ENCODE results near the gene GALNT4. TPM values are rescaled to one million over a fixed set of nuclear protein-coding genes. Genes with fewer than 3 reads are reported as not detected.

The GALNT4 gene
- polyA plus RNA-seq, 3 donors from 2014 or later = 3.4 to 9.7 (median 3.6) TPM

DNA sequence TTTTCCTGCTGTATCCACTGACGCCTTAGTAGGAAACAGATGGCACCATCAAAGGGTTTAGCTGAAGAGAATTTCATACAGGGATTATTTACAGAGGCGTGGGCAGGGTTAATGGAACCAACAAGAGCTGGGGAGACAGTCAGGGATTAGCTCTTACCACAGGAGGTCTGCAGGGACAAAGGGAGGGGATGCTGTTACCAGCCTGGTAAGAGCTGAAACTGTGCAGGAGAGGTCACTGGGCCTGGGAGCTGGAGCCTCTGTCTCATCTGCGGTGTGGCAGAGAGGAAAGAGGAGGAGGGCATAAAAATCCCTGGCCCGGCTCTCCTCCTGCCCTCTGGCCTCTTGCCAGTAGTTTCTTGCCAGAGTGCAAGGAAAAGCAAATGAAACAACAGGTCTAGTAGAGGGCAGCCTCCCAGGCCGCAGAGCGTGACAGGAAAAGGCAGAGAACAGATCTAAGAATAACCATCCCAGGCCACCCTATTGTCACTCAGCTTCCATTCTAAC is 20.1 kb upstream of the GALNT4 start:
- Mint-ChIP-seq H3K27ac (no peak overlapping the region), H3K27me3 (ENCODE audit: low read depth in 3 of 3) (peaks cover 0 to 2% (median 0%) of the 10 kb centered on the region in 3 donors), H3K36me3 (no peaks in the 10 kb centered on the region), H3K9me3 (no peaks in the 10 kb centered on the region), H3K4me3 (no peak overlapping the region), H3K4me1 (peaks cover 6 to 17% of the 10 kb centered on the region in 2 donors)
- DNase-seq = no peak

DNA sequence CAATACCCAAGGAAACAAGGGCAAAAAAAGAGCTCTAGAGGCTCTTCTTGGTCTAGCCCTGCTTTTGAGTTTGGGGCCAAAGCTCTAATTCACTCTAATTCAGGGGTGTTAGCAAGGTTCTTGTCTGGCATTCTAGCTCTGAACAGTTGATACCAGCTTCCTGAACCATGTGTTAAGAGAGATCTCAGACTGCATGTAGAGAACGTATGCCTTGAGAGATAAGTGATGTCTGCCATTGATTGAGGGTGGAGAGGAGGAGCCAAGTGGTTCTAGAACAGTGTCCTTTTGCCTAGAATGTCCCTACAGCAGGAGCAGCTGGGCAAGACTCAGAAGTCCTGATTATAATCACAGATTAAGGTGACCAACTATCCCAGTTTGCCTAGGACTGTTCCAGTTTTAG is 19.4 kb upstream of the GALNT4 start:
- Mint-ChIP-seq H3K36me3 (no peaks in the 10 kb centered on the region), H3K9me3 (no peaks in the 10 kb centered on the region)

DNA sequence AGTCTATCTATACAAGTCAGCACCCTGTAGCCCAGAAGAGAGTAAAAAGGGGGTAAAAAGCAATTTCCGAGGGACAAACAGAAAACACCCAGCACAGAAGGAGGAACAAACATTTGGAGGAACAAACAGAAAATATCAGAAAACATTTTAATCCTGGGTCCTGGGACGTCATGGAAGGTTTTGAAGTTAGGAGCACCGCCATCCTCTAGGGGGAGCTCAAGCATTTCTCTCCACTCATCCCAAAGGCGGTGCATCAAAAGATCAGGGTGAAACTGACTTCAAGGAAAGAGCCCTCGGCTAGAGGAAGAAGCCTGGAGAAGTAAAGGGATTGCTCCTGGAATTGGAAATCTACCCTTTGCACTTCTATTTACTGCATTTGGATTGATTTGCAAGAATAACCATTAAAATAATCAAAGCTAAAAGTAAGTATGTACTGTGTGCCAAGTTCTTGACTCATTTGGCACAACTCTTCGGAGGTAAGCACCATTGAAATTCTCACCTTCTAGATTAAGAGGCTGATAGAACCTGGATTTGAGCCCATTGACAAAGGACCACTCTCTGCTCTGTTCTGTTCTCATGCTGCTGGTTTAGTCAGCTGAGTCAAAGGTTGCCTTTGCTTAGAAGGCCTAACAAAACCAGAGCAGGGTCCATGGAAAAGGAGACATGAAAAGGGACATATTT is 18.5 kb upstream of the GALNT4 start:
- peak overlapping the region in 2 of 6 donors; percentile 9 to 17 for H3K27ac Mint-ChIP-seq
- no peak overlapping the region for H3K4me3 Mint-ChIP-seq
- H3K27me3 Mint-ChIP-seq (ENCODE audit: low read depth in 3 of 3) = peaks cover 0 to 2% (median 0%) of the 10 kb centered on the region in 3 donors
- peaks cover 6 to 17% of the 10 kb centered on the region in 2 donors for H3K4me1 Mint-ChIP-seq
- no peaks in the 10 kb centered on the region for H3K9me3 Mint-ChIP-seq
- peak; percentile 56 to 67 (median 59) for DNase-seq
- no peaks in the 10 kb centered on the region for H3K36me3 Mint-ChIP-seq

More for the DNA sequence above, 19.4 kb upstream of the GALNT4 start:
- Mint-ChIP-seq H3K27ac (no peak overlapping the region), H3K4me3 (no peak overlapping the region), H3K4me1 (peaks cover 6 to 17% of the 10 kb centered on the region in 2 donors), H3K27me3 (ENCODE audit: low read depth in 3 of 3) (peaks cover 0 to 2% (median 0%) of the 10 kb centered on the region in 3 donors)
- DNase-seq = no peak

DNA sequence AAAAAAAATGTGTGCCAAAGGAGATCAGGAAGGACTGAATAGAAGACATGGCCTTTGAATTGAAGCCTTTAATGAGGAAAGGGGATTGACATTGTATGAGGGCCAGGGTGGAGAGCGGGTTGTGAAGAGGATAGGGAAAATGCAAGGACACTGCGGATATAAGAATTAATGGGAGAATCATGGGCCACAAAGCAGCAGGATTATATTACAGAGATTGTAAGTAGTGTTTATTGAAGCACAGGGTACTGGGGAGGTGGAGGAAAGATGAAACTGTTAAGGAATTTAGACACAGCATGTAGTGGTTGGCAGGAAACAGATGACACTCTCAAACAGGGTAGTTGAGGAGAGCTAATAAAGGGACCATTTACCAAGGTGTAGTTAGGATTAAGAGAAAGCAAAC is 17.6 kb upstream of the GALNT4 start:
- H3K4me1 Mint-ChIP-seq = peaks cover 6 to 17% of the 10 kb centered on the region in 2 donors
- peak overlapping the region in 2 of 6 donors; percentile 2 to 18 for H3K27ac Mint-ChIP-seq
- peaks cover 0 to 2% (median 0%) of the 10 kb centered on the region in 3 donors for H3K27me3 Mint-ChIP-seq (ENCODE audit: low read depth in 3 of 3)
- no peak for DNase-seq
- H3K36me3 Mint-ChIP-seq = no peaks in the 10 kb centered on the region
- H3K4me3 Mint-ChIP-seq = no peak overlapping the region
- H3K9me3 Mint-ChIP-seq = no peaks in the 10 kb centered on the region

DNA sequence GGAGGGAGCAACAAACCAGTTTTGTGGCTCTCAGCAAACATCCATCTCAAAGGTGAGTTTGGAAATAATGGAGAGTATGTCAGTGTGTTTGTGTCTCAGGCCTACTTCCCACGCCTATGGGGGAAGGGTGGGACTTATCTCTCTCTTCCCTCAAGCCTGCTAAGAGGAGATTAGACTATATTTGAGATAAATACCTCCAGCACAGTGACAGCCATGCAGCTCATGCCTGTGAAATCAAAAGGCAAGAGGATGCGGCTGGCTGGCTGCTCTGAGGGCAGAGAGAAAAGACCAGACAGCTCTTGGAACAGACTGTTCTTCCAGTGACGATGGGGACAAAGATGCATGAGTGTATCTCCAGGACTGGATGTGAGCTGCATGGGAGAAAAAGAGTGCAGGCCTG is 16.0 kb upstream of the GALNT4 start:
- no peaks in the 10 kb centered on the region for H3K9me3 Mint-ChIP-seq
- peak overlapping the region in 1 of 6 donors; percentile 81 for H3K27ac Mint-ChIP-seq
- H3K36me3 Mint-ChIP-seq = no peaks in the 10 kb centered on the region
- H3K27me3 Mint-ChIP-seq (ENCODE audit: low read depth in 3 of 3) = peaks cover 0 to 2% (median 0%) of the 10 kb centered on the region in 3 donors
- no peak overlapping the region for H3K4me3 Mint-ChIP-seq
- DNase-seq = no peak
- peaks cover 6 to 17% of the 10 kb centered on the region in 2 donors for H3K4me1 Mint-ChIP-seq

DNA sequence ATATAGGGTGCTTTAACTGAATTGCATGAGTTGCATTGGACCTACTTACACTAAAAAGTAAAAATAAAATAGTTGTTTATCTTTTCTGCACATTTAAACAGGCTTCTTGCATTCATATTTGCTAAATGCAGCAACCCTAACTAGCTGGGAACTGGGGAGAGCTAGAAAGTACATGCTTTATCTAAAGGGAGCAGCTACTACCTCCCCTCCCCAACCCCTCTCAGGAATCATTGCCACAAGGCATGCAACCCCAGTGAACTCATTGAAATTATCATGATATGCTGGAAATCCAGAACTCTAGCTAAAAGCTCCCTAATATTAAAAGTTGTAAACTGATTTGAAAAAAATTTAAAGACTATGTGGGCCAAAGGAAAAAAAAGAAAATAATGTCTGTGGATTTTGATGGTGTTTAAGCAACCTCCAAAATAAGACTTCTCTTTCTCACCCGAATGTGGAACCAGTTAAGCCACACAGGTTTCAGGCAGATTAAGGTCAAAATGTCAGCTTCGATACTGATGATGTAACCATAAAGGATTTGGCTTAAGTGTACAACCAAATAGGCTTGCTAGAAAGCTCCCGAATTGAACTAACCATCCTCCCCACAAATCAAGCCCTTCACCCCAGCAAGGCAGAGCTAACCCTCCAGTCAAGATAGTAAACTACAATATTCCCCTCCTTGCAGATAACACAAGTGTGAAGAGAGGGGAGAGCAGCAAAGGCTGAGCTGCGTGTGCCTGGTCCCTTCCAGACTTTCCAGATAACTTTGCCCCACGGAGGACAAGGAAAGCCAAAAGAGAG is 15.0 kb upstream of the GALNT4 start:
- no peak for DNase-seq
- Mint-ChIP-seq H3K4me1 (peaks cover 4 to 11% of the 10 kb centered on the region in 2 donors), H3K9me3 (no peaks in the 10 kb centered on the region), H3K27me3 (ENCODE audit: low read depth in 3 of 3) (peaks cover 0 to 2% (median 0%) of the 10 kb centered on the region in 3 donors), H3K27ac (no peak overlapping the region), H3K36me3 (no peaks in the 10 kb centered on the region), H3K4me3 (no peak overlapping the region)

DNA sequence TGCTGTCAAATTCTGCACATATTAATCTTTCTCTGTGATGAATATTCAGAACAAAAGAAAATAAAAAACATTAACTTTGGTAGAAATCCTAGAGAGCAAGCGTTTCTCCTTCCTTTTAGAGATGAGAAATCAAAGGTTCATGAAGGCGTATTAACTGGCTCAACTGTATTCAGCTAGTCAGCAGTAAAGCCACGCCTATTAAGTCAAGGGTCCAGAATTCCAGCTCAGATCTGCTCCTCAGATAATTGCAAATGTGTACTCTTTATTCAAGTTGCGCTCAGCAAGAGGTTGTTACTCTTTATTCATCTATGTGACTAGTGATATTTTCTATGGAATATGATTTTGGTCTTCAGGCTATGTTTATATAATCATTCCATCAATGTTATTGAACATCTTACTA is 14.3 kb upstream of the GALNT4 start:
- Mint-ChIP-seq H3K27me3 (ENCODE audit: low read depth in 3 of 3) (peaks cover 0 to 6% (median 0%) of the 10 kb centered on the region in 3 donors), H3K4me3 (no peak overlapping the region), H3K27ac (peak overlapping the region in 1 of 6 donors; percentile 40), H3K4me1 (peaks cover 6 to 18% of the 10 kb centered on the region in 2 donors), H3K36me3 (peaks cover 0 to 4% (median 3%) of the 10 kb centered on the region in 3 donors), H3K9me3 (no peaks in the 10 kb centered on the region)
- DNase-seq = no peak

DNA sequence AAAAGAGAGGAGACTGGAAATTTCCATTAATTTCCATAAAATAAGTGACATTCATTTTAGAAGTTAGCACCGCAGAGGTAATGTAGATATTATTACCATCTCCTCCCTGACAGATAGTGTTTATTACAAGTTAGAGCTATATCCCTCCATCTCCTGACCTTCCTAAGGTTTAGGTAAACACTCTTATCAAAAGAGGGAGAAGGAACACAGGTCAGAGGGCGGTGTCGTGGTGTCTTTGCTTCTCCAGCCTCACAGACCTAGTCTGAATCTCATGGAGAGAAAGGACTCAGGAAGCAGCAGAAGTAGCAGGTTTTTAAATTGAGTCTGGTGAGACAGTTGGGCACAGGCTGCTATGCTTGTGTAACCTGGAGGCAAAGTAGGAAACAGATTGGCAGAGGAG is 12.8 kb upstream of the GALNT4 start:
- Mint-ChIP-seq H3K4me1 (peaks cover 3 to 10% of the 10 kb centered on the region in 2 donors), H3K27me3 (ENCODE audit: low read depth in 3 of 3) (peaks cover 0 to 4% (median 0%) of the 10 kb centered on the region in 3 donors), H3K27ac (no peak overlapping the region), H3K36me3 (peaks cover 0 to 4% (median 3%) of the 10 kb centered on the region in 3 donors), H3K9me3 (no peaks in the 10 kb centered on the region), H3K4me3 (no peak overlapping the region)
- DNase-seq = no peak

DNA sequence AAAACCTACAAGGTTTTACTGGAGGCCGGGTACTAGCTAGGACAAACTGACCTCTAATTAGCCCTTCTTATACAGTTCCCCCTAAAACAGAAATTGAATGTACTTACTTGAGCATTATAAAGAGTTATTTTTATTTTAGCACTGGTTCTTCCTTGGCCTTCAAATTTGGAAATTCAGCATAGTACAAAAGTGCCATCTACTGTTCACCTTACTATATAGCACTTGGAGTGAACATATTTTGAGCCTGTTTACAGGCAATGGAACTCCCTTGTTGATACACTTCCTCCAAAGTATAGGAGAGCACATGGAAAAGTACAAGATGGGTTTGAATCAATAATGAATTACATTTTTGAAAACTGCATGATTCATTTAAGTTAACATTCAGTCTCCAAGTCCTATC is 5.1 kb upstream of the GALNT4 start:
- Mint-ChIP-seq H3K27ac (peak overlapping the region in 1 of 6 donors; percentile 55), H3K36me3 (peaks cover 3 to 4% (median 4%) of the 10 kb centered on the region in 3 donors), H3K27me3 (ENCODE audit: low read depth in 3 of 3) (peaks cover 0 to 4% (median 0%) of the 10 kb centered on the region in 3 donors), H3K4me3 (no peak overlapping the region), H3K4me1 (peaks cover 21 to 25% of the 10 kb centered on the region in 2 donors), H3K9me3 (no peaks in the 10 kb centered on the region)
- DNase-seq = peak; percentile 44 to 59 (median 54)

DNA sequence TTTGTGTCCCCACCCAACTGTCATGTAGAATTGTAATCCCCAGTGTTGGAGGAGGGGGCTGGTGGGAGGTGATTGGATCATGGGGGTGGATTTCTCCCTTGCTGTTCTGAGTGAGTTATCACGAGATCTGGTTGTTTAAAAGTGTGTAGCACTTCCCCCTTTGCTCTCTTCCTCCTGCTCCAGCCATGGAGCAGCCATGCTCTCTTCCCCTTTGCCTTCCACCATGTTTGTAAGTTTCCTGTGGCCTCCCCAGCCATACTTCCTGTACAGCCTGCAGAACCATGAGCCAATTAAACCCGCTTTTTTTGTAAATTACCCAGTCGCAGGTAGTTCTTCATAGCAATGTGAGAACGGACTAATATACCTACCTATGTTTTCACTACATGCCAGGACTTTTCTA is 3.8 kb upstream of the GALNT4 start:
- H3K9me3 Mint-ChIP-seq = peaks cover 0 to 1% (median 0%) of the 10 kb centered on the region in 6 donors
- peaks cover 0 to 8% (median 6%) of the 10 kb centered on the region in 3 donors for H3K36me3 Mint-ChIP-seq
- H3K4me1 Mint-ChIP-seq = peaks cover 30% of the 10 kb centered on the region in 2 donors
- H3K4me3 Mint-ChIP-seq = no peak overlapping the region
- H3K27ac Mint-ChIP-seq = peak overlapping the region in 1 of 6 donors; percentile 50
- DNase-seq = no peak
- peaks cover 0 to 4% (median 0%) of the 10 kb centered on the region in 3 donors for H3K27me3 Mint-ChIP-seq (ENCODE audit: low read depth in 3 of 3)

DNA sequence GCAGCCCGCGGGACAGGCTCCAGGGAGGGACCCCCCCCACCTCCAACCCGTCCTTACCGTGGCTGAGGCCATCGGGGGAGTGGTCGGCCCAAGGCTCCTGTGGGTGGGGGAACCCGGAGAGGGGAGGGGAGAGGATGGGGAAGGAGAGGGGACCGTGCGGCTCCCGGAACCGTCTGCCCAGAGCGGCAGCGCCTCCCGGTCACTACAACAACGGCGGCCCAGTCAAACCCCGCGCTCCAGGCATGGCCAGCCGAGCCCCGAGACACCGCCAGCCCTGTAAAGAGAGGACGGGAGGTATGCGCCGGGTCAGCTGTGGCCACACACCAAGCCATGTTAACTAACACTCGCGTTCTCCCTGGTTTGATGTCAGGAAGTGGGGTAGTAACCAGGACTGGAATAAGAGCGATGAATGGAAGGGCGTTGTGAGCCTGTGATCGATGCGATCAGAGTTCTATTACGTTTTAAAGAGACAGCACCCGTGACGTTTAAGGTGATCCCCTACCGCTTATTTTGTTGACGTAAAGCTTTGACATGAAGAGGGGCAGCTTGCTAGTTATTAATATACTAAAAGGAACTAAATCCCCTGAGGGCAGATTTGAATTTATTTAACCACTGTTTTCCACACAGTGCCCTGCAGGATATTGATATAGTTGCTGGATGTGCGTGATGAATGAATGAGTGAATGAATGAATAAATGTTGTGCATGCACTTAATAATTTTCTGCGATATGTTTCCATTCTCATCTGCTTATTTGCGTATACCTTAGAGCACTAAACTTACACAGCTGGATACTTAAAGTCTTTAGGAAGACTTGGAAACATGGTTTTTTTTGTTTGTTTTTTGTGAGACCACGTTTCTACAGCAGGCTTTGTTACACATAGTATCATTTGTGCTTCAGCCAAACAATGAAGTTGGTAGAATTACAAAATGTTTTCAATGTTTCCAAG is 1.5 kb upstream of the GALNT4 start, which contains the start of gene POC1B:
Gene POC1B, minus strand, starts transcription at position 224 of the 947 bp plus-strand sequence. Its CDS starts 152 bp downstream, at position 72.
- peaks cover 12 to 19% (median 13%) of the 10 kb centered on the region in 3 donors for H3K36me3 Mint-ChIP-seq
- H3K27ac Mint-ChIP-seq = peak within 1 kb of the TSS; percentile 75 to 96 (median 92)
- H3K4me3 Mint-ChIP-seq = peak within 1 kb of the TSS; percentile 95 to 99 (median 98)
- peaks cover 0 to 4% (median 0%) of the 10 kb centered on the region in 3 donors for H3K27me3 Mint-ChIP-seq (ENCODE audit: low read depth in 3 of 3)
- DNase-seq = peak; percentile 69
- peaks cover 50 to 53% of the 10 kb centered on the region in 2 donors for H3K4me1 Mint-ChIP-seq
- peaks cover 0 to 1% (median 0%) of the 10 kb centered on the region in 6 donors for H3K9me3 Mint-ChIP-seq

DNA sequence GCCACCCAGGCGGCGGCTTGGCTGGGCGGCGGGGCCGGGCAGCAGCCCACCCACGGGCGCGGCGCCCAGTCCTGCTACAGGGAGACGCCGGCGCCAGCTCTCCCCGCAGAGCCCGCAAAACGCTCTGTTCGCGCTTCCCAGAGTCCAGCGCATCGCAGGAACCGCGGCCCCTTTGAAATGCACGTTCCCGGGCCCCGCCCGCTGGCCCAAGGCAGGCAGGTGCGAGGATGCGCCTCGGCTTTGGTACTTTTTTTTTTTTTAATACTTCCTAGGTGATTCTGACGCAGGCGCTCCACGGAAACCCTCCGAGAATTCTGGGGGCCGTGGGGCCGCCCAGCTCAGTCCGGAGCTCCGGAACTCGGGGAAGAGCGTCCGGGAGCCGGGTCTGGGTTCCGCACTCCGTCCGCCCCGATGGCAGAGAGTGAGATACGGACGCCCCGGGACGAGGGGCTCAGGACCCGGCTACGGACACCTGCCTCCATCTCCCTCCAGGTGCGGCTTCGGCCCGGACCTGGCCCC is 768 bp upstream of the GALNT4 start:
- Mint-ChIP-seq H3K4me3 (peak overlapping the region; percentile 94 to 99 (median 98)), H3K36me3 (peaks cover 12 to 19% (median 13%) of the 10 kb centered on the region in 3 donors), H3K27ac (peak overlapping the region; percentile 75 to 96 (median 86)), H3K4me1 (peaks cover 58 to 61% of the 10 kb centered on the region in 2 donors), H3K9me3 (peaks cover 0 to 1% (median 0%) of the 10 kb centered on the region in 6 donors), H3K27me3 (ENCODE audit: low read depth in 3 of 3) (peaks cover 0 to 4% (median 0%) of the 10 kb centered on the region in 3 donors)
- DNase-seq = peak; percentile 35 to 45 (median 38)
